K562 (cell line): Measurements from ENCODE around the gene CFAP69. TPM values are rescaled to one million over a fixed set of nuclear protein-coding genes. Genes with fewer than 3 reads are reported as not detected.
A peak's percentile ranks its signal among the peaks of the same experiment; 100 is the strongest.

Experiments
- ATAC-seq: fragments of 200-7000 bp; cut with Tn5 transposase; 3 replicates; pipeline ENCODE4 v1.9.1; 2020; ENCODE audit warnings: moderate library complexity
- BruUV-seq: library from RNA; stranded (reverse); fragments of 400-500 nt; replicated peaks from 2 replicates; lab custom pipeline; 2021; lab: Mats Ljungman, UMichigan
- CTCF ChIA-PET: fragments of 300-600 bp; formaldehyde crosslinking; extraction: SDS; loops from one replicate; lab custom pipeline; 2021; ENCODE audit warnings: low intra/inter-chr PET ratio; lab: Yijun Ruan, JAX
- POLR2A ChIA-PET: fragments of 300-600, 350-650 bp; sonication (Branson Sonifier 250); formaldehyde crosslinking; extraction: SDS; loops from one replicate; lab custom pipeline; 2021; ENCODE audit warnings: antibody characterized with exemption, inconsistent platforms; lab: Yijun Ruan, JAX
- DNase-seq, 4 experiments: peaks; one replicate each; pipeline versions ENCODE4 v3.0.0 to v3.0.0-alpha.2; 2011 to 2018; ENCODE audit warnings: low spot score in 3 of 4, mixed read lengths in 3 of 4; ENCODE audit errors: extremely low read depth in 1 of 4
- FAIRE-seq: peaks from 2 replicates; lab custom pipeline; 2011; peaks lifted over from hg19 to GRCh38; lab: Jason Lieb, UNC
- H2AFZ ChIP-seq: 2 replicates; pipeline ENCODE4 v1.6.0; 2011; ENCODE audit warnings: low read depth, low read length, control low read depth, inconsistent platforms
- H3K27ac ChIP-seq: fragments of 200-600 bp; 3 replicates; pipeline ENCODE4 v1.8.0; 2011; ENCODE audit warnings: low read depth, mild to moderate bottlenecking, control low read depth, inconsistent platforms, low read length, moderate library complexity, mixed read lengths; ENCODE audit errors: extremely low read depth
- H3K27me3 ChIP-seq, 2 experiments: fragments of 300-600 bp in 1 of 2; 2 replicates in 1 of 2; 3 replicates in 1 of 2; pipeline versions ENCODE4 v1.6.0 to v1.8.0; 2011; ENCODE audit warnings: inconsistent platforms in 2 of 2, low read length in 2 of 2, mild to moderate bottlenecking in 1 of 2, mixed read lengths in 1 of 2, moderate library complexity in 1 of 2; ENCODE audit not compliant: control insufficient read depth in 2 of 2, insufficient read depth in 2 of 2
- H3K36me3 ChIP-seq: fragments of 300-600 bp; 3 replicates; pipeline ENCODE4 v1.8.0; 2011; ENCODE audit warnings: mild to moderate bottlenecking, low read length, inconsistent platforms; ENCODE audit not compliant: control insufficient read depth, insufficient read depth
- H3K4me1 ChIP-seq, 2 experiments: fragments of 200-600 bp in 1 of 2; replicated peaks in 1 of 2; 2 replicates in 1 of 2; 3 replicates in 1 of 2; pipeline versions ENCODE4 v1.5.1 to v1.8.0; 2011; ENCODE audit warnings: inconsistent platforms in 2 of 2, low read length in 2 of 2, mild to moderate bottlenecking in 1 of 2, mixed read lengths in 1 of 2, moderate library complexity in 1 of 2; ENCODE audit not compliant: control insufficient read depth in 2 of 2, insufficient read depth in 2 of 2
- H3K4me2 ChIP-seq: 2 replicates; pipeline ENCODE4 v1.6.1; 2011; ENCODE audit warnings: low read length, control low read depth, inconsistent platforms, mixed read lengths; ENCODE audit not compliant: insufficient read depth
- H3K4me3 ChIP-seq: fragments of 200-600 bp; sonication (generic), shearing (Covaris generic); 2 replicates; pipeline ENCODE4 v1.5.1; 2016; ENCODE audit warnings: control low read depth, inconsistent platforms
- H3K79me2 ChIP-seq: fragments of 200-600 bp; 3 replicates; pipeline ENCODE4 v1.8.0; 2011; ENCODE audit warnings: low read length, inconsistent platforms; ENCODE audit not compliant: control insufficient read depth, insufficient read depth
- H3K9ac ChIP-seq, 2 experiments: 2 replicates each; pipeline versions ENCODE4 v1.6.0 to v1.6.1; 2011; ENCODE audit warnings: low read depth in 2 of 2, low read length in 2 of 2, control low read depth in 1 of 2, inconsistent platforms in 1 of 2, mild to moderate bottlenecking in 1 of 2, mixed read lengths in 1 of 2; ENCODE audit not compliant: insufficient read depth in 1 of 2
- H3K9me1 ChIP-seq: one replicate; pipeline ENCODE4 v1.6.0; 2011; ENCODE audit warnings: inconsistent platforms, mild to moderate bottlenecking, low read length, moderate library complexity; ENCODE audit not compliant: control insufficient read depth, insufficient read depth
- H3K9me3 ChIP-seq: replicated peaks from 2 replicates; pipeline ENCODE4 v1.5.1; 2011; ENCODE audit warnings: low read depth, low read length, inconsistent platforms; ENCODE audit not compliant: control insufficient read depth, insufficient read depth
- H4K20me1 ChIP-seq: replicated peaks from 2 replicates; pipeline ENCODE4 v1.6.1; 2011; ENCODE audit warnings: low read length, inconsistent platforms, mixed read lengths; ENCODE audit not compliant: control insufficient read depth, insufficient read depth
- CTCF ChIP-seq, 3 experiments: IDR thresholded peaks in 2 of 3; conservative IDR thresholded peaks in 1 of 3; 2 replicates each; pipeline ENCODE4 v1.5.1; 2011 to 2012; ENCODE audit warnings: low read length in 3 of 3, mild to moderate bottlenecking in 3 of 3, control low read depth in 2 of 3, improper control_type of control experiment in 1 of 3, inconsistent platforms in 1 of 3, low read depth in 1 of 3, mixed read lengths in 1 of 3, moderate library complexity in 1 of 3; ENCODE audit not compliant: insufficient read depth in 2 of 3
- DMBX1 ChIP-seq: fragments of 250-450 bp; sonication (Bioruptor Pico); IDR thresholded peaks from 2 replicates; pipeline ENCODE4 v1.8.0; 2022; ENCODE audit warnings: inconsistent platforms, mild to moderate bottlenecking, moderate library complexity, borderline replicate concordance
- E2F5 ChIP-seq: sonication (generic); formaldehyde crosslinking; IDR thresholded peaks from 2 replicates; pipeline ENCODE4 v1.8.0; 2022; ENCODE audit warnings: mild to moderate bottlenecking, missing genetic modification reagents
- GABPA ChIP-seq: fragments of 200-800 bp; sonication (Bioruptor generic); conservative IDR thresholded peaks from 2 replicates; pipeline ENCODE4 v1.6.1; 2016; ENCODE audit warnings: low read depth, missing genetic modification characterization, missing compliant biosample characterization
- MAFF ChIP-seq: IDR thresholded peaks from 2 replicates; pipeline ENCODE4 v1.6.1; 2012; ENCODE audit warnings: low read length, improper control_type of control experiment
- MAFG ChIP-seq: fragments of 450-650 bp; conservative IDR thresholded peaks from 2 replicates; pipeline ENCODE4 v1.6.1; 2016; ENCODE audit warnings: missing genetic modification characterization, missing compliant biosample characterization
- MAFK ChIP-seq: IDR thresholded peaks from 2 replicates; pipeline ENCODE4 v1.6.1; 2011; ENCODE audit warnings: low read length, improper control_type of control experiment
- NFRKB ChIP-seq: fragments of 450-650 bp; IDR thresholded peaks from 2 replicates; pipeline ENCODE4 v1.6.1; 2016; ENCODE audit warnings: low read depth
- PKNOX1 ChIP-seq: fragments of 450-650 bp; IDR thresholded peaks from 2 replicates; pipeline ENCODE4 v1.6.1; 2016
- SRSF3 ChIP-seq: fragments of 200-400 bp; formaldehyde crosslinking; IDR thresholded peaks from 2 replicates; pipeline ENCODE4 v1.6.1; 2016; ENCODE audit warnings: mild to moderate bottlenecking, low read length, moderate library complexity; ENCODE audit not compliant: insufficient read depth
- ZNF3 ChIP-seq: fragments of 250-450 bp; sonication (Bioruptor Pico); IDR thresholded peaks from 2 replicates; pipeline ENCODE4 v1.5.0; 2021; ENCODE audit warnings: mild to moderate bottlenecking, moderate library complexity
- ZNF316 ChIP-seq: fragments of 450-650 bp; IDR thresholded peaks from 2 replicates; pipeline ENCODE4 v1.6.1; 2016
- ZNF408 ChIP-seq: fragments of 250-450 bp; sonication (Bioruptor Pico); IDR thresholded peaks from 2 replicates; pipeline ENCODE4 v1.4.0; 2020; ENCODE audit warnings: low read depth, mild to moderate bottlenecking, moderate library complexity
- WGBS: fragments of 100-300 bp; shearing (Covaris generic); methylation state at CpG from one replicate; pipeline ENCODE4 v1.1.6; 2016; ENCODE audit warnings: low coverage, mixed read lengths; ENCODE audit not compliant: insufficient coverage; ENCODE audit errors: missing lambda C conversion rate; 5-methylcytosine and 5-hydroxymethylcytosine counted together
- in situ Hi-C: fragments of 300-500 bp; cut with MboI; formaldehyde crosslinking; loops from 4 replicates; pipeline ENCODE4 v1.15.0; 2018; ENCODE audit warnings: inconsistent platforms, mixed read lengths
- intact Hi-C: fragments of 100-400 bp; cut with micrococcal nuclease; formaldehyde crosslinking; loops from 2 replicates; pipeline ENCODE4 v1.14.2; 2022
- polyA plus RNA-seq, 8 experiments: library from polyadenylated mRNA; depleted of rRNA in 4 of 8; stranded (reverse) in 5 of 8; unstranded in 3 of 8; fragments of >200 nt; fragmentation: Nextera tagmentation in 2 of 8; fragmentation: Illumina TruSeq in 1 of 8; extraction: Ambion mirVana in 2 of 8; extraction: Trizol in 1 of 8; gene quantifications; 2 replicates each; pipeline versions ENCODE4 v1.2.1 to v1.2.3, GENCODE V29; 2011 to 2014; ENCODE audit warnings: inconsistent platforms in 1 of 8, missing spikeins in 1 of 8
- total RNA-seq, 7 experiments: library from RNA; depleted of rRNA in 6 of 7; stranded (reverse); fragments of >200 nt in 6 of 7; fragmentation: Illumina TruSeq in 2 of 7; extraction: Trizol in 2 of 7; gene quantifications; 2 replicates each; pipeline versions ENCODE4 v1.2.1 to v1.2.3, GENCODE V29; 2011 to 2021; ENCODE audit warnings: low replicate concordance in 1 of 7

Gene CFAP69
- total and polyA plus RNA-seq, 9 of the 15 experiments (the other 6 are each of a cell fraction or from before 2014, with no cell fraction given), result 0.24 to 5.1 (median 1.7) TPM

GRCh38 chr7:90313907-90314306 is 68.9 kb downstream of the CFAP69 start:
- H2AFZ ChIP-seq, result no peak overlapping the region
- ChIA-PET POLR2A (interaction anchor here (0.6 kb wide), 1 partner anchor 223 kb away, joined by 3 read pairs; no protein-coding TSS in a partner anchor), CTCF (no interaction called here)
- FAIRE-seq, result no peak
- no peaks in the 10 kb centered on the region for H3K4me1 ChIP-seq
- 3% methylated on average over 4 of the region's 4 CpGs for WGBS
- ATAC-seq, result no peak
- in situ Hi-C loops, result no loop called here
- no peak overlapping the region for H3K27ac ChIP-seq
- no peak overlapping the region for H3K4me3 ChIP-seq
- no peaks in the 10 kb centered on the region for H3K9me1 ChIP-seq
- H4K20me1 ChIP-seq, result no peaks in the 10 kb centered on the region
- no peaks in the 10 kb centered on the region; a peak in 1 of 5 replicates for H3K27me3 ChIP-seq
- TF ChIP-seq NFRKB (no peak), MAFG (tag) (peak; percentile 30; the same call in 1 of the 2 replicates), GABPA (tag) (no peak), CTCF (IDR thresholded peaks at IDR 0.05 in 2 of 3, conservative IDR thresholded peaks at IDR 0.05 in 1 of 3; ENCODE audit: insufficient read depth in 2 of 3, low read depth in 1 of 3, low read length in 3 of 3) (no peak), DMBX1 (no peak), E2F5 (CRISPR knock-in tag) (no peak), ZNF408 (CRISPR knock-in tag) (no peak), MAFF (peak; percentile 43; the same call in 1 of the 2 replicates), MAFK (0 out of 2 replicates have a peak, but pooled peaks have one; percentile 12), ZNF316 (peak; percentile 63), ZNF3 (CRISPR knock-in tag) (no peak), SRSF3 (no peak), PKNOX1 (no peak)
- no peak overlapping the region for H3K4me2 ChIP-seq
- BruUV-seq, result no TSS peak
- H3K79me2 ChIP-seq, result no peaks in the 10 kb centered on the region
- H3K36me3 ChIP-seq, result no peaks in the 10 kb centered on the region
- no peak for DNase-seq
- intact Hi-C loops, result loop anchor here (2.0 kb wide), 1 partner anchor 113 kb away; no protein-coding TSS in a partner anchor
- no peaks in the 10 kb centered on the region for H3K9me3 ChIP-seq
- no peak overlapping the region for H3K9ac ChIP-seq
